T-cell (primary cell): ENCODE data around the gene TXNIP. TPM values are rescaled to one million over a fixed set of nuclear protein-coding genes. Genes with fewer than 3 reads are reported as not detected.

Source experiments
- ATAC-seq, 4 experiments: fragments of 200-7000 bp in 3 of 4; fragments of 150-1000 bp in 1 of 4; cut with Tn5 transposase; replicated peaks in 1 of 4; 1 replicate in 3 of 4; 2 replicates in 1 of 4; pipeline ENCODE4 v1.10.0; 2021; ENCODE audit warnings: moderate library complexity in 3 of 4, mild to moderate bottlenecking in 2 of 4, moderate number of reproducible peaks in 1 of 4
- CTCF ChIA-PET, 2 donors: fragments of 300-600 bp; sonication (Branson Sonifier 250); formaldehyde crosslinking; loops; one replicate each; lab custom pipeline; 2022; ENCODE audit warnings: antibody characterized with exemption in 2 of 2; lab: Charles Lee
- POLR2A ChIA-PET, 2 donors: fragments of 300-600 bp; sonication (Branson Sonifier 250); formaldehyde crosslinking; loops; one replicate each; lab custom pipeline; 2022; ENCODE audit warnings: antibody characterized with exemption in 2 of 2; lab: Charles Lee
- DNase-seq, 35 experiments: peaks; one replicate each; pipeline versions ENCODE4 v3.0.0 to v3.0.0-alpha.2; 2013 to 2023
- H3K27ac ChIP-seq: one replicate; pipeline ENCODE4 v1.5.1; 2013; ENCODE audit warnings: low read length
- H3K27me3 ChIP-seq, 2 experiments: replicated peaks in 1 of 2; 1 replicate in 1 of 2; 2 replicates in 1 of 2; pipeline versions ENCODE4 v1.6.1 to v1.7.0; 2013; ENCODE audit warnings: low read length in 1 of 2, mixed read lengths in 1 of 2; ENCODE audit not compliant: control insufficient read depth in 2 of 2, insufficient read depth in 2 of 2; ENCODE audit errors: extremely low read depth in 1 of 2
- H3K36me3 ChIP-seq, 2 donors: 1 replicate in 1 of 2; 2 replicates in 1 of 2; pipeline versions ENCODE4 v1.6.1 to v1.7.0; 2013; ENCODE audit warnings: low read length in 1 of 2; ENCODE audit not compliant: control insufficient read depth in 2 of 2, insufficient read depth in 1 of 2; ENCODE audit errors: extremely low read depth in 1 of 2
- H3K4me1 ChIP-seq, 2 experiments: 1 replicate in 1 of 2; 2 replicates in 1 of 2; pipeline versions ENCODE4 v1.6.1 to v1.7.0; 2013; ENCODE audit warnings: low read length in 2 of 2, mixed read lengths in 1 of 2; ENCODE audit not compliant: insufficient read depth in 2 of 2, control insufficient read depth in 1 of 2; ENCODE audit errors: extremely low read depth in 1 of 2
- H3K4me3 ChIP-seq, 2 donors: 1 replicate in 1 of 2; 2 replicates in 1 of 2; pipeline versions ENCODE4 v1.5.1 to v1.7.0; 2013; ENCODE audit warnings: mild to moderate bottlenecking in 2 of 2, low read length in 1 of 2, moderate library complexity in 1 of 2; ENCODE audit not compliant: control insufficient read depth in 1 of 2; ENCODE audit errors: extremely low read depth in 1 of 2
- H3K9me3 ChIP-seq: 2 replicates; pipeline ENCODE4 v1.7.0; 2013
- H3K27ac Mint-ChIP-seq, 2 donors: one replicate each; pipeline ENCODE4 v1.8.0; 2020 to 2021; ENCODE audit warnings: mild to moderate bottlenecking in 2 of 2, mixed read lengths in 2 of 2
- H3K27me3 Mint-ChIP-seq, 2 donors: one replicate each; pipeline ENCODE4 v1.8.0; 2021 to 2022; ENCODE audit warnings: mixed read lengths in 2 of 2
- H3K36me3 Mint-ChIP-seq: one replicate; pipeline ENCODE4 v1.8.0; 2021; ENCODE audit warnings: mixed read lengths
- H3K4me1 Mint-ChIP-seq, 3 donors: one replicate each; pipeline ENCODE4 v1.8.0; 2020 to 2022; ENCODE audit warnings: mixed read lengths in 3 of 3, mild to moderate bottlenecking in 1 of 3
- H3K4me3 Mint-ChIP-seq, 3 donors: one replicate each; pipeline ENCODE4 v1.8.0; 2020 to 2022; ENCODE audit warnings: mild to moderate bottlenecking in 3 of 3, mixed read lengths in 3 of 3, moderate library complexity in 3 of 3
- H3K9me3 Mint-ChIP-seq, 3 donors: one replicate each; pipeline ENCODE4 v1.8.0; 2020 to 2022; ENCODE audit warnings: mixed read lengths in 3 of 3
- WGBS: methylation state at CpG from one replicate; pipeline ENCODE4 v1.1.5; 2013; ENCODE audit warnings: missing lambda C conversion rate; ENCODE audit not compliant: insufficient coverage; 5-methylcytosine and 5-hydroxymethylcytosine counted together
- total RNA-seq, 35 experiments: library from RNA in 6 of 35; stranded (reverse) in 6 of 35; fragments of 120-200 nt in 1 of 35; gene quantifications; one replicate each; pipeline versions ENCODE4 v1.2.1 to v1.2.4 and lab custom pipeline; 2013 to 2026

TXNIP gene
- total RNA-seq (1,000 to 10,000 TPM in 1 of 5 donors, 100 to 1,000 TPM in 4; 721 to 2,117 (median 773) TPM), total RNA-seq (lab: John Stamatoyannopoulos, UW) (80.2 to 2,410 (median 1,047) reads per million in 29 experiments)
- 2,976 TPM for total RNA-seq (2013)

- Histone ChIP-seq H3K27ac (peak within 1 kb of the TSS; percentile 82), H3K27me3 (no peaks in the 10 kb centered on the region), H3K4me3 (peak within 1 kb of the TSS; percentile 83 to 100), H3K36me3 (peaks cover 8 to 36% of the 10 kb centered on the region in 2 donors), H3K4me1 (peaks cover 47 to 50% of the 10 kb centered on the region in 2 experiments), H3K9me3 (no peaks in the 10 kb centered on the region)
- ChIA-PET POLR2A (interaction anchor here (0.5 to 2.5 kb wide), 15 partner anchors 9 to 715 kb away, joined by 3 to 15 read pairs (median 4); partner anchors contain the start of genes ANKRD34A (in 2 of the 2), POLR3GL (in 2 of the 2), LIX1L (in 1 of the 2) and RNF115 (in 1 of the 2)), CTCF (interaction anchor here in 1 of 2 donors (1.0 to 9.6 kb wide), 6 partner anchors 10 to 151 kb away, joined by 3 to 93 read pairs (median 4); partner anchors contain the start of gene NUDT17)
- peak; percentile 82 to 86 (median 82) for ATAC-seq
- Mint-ChIP-seq H3K36me3 (peaks cover 47% of the 10 kb centered on the region), H3K27ac (peak within 1 kb of the TSS; percentile 98 to 99), H3K4me1 (peaks cover 65 to 71% (median 69%) of the 10 kb centered on the region in 3 donors), H3K27me3 (no peaks in the 10 kb centered on the region), H3K9me3 (no peaks in the 10 kb centered on the region), H3K4me3 (peak within 1 kb of the TSS; percentile 96 to 98 (median 98))
- peak; percentile 77 to 99 (median 94) for DNase-seq
- WGBS = 0% methylated on average over 18 of the region's 30 CpGs
Observed at GRCh38 chr1:145996433-145997015, at the start of gene TXNIP. Gene TXNIP (minus strand): TSS chr1:145996579. CDS start chr1:145996266, 313 bp downstream.

- no peaks in the 10 kb centered on the region for H3K36me3 Mint-ChIP-seq
- no peak overlapping the region for H3K27ac ChIP-seq
- CTCF ChIA-PET = interaction anchor here (0.6 to 2.3 kb wide), 3 partner anchors 9 to 146 kb away, joined by 3 to 7 read pairs (median 6); no protein-coding TSS in a partner anchor
- H3K4me1 ChIP-seq = peaks cover 7 to 32% of the 10 kb centered on the region in 2 experiments
- peak overlapping the region in 2 of 3 donors; percentile 18 to 96 for H3K4me3 Mint-ChIP-seq
- H3K27me3 ChIP-seq = no peaks in the 10 kb centered on the region
- peaks cover 28 to 45% (median 35%) of the 10 kb centered on the region in 3 donors for H3K4me1 Mint-ChIP-seq
- no peak overlapping the region for H3K4me3 ChIP-seq
- H3K36me3 ChIP-seq = no peaks in the 10 kb centered on the region
- no peaks in the 10 kb centered on the region for H3K9me3 ChIP-seq
- peaks cover 0 to 6% of the 10 kb centered on the region in 2 donors for H3K27me3 Mint-ChIP-seq
- ATAC-seq (no peak), DNase-seq (no peak)
- peak overlapping the region in 1 of 2 donors; percentile 82 for H3K27ac Mint-ChIP-seq
- no peaks in the 10 kb centered on the region for H3K9me3 Mint-ChIP-seq
- POLR2A ChIA-PET = interaction anchor here in 1 of 2 donors (0.7 kb wide), 1 partner anchor 168 kb away, joined by 4 read pairs; no protein-coding TSS in a partner anchor
- 77% methylated on average over 9 of the region's 9 CpGs for WGBS
Observed at GRCh38 chr1:146039844-146040194, 43.4 kb upstream of the TXNIP start.

GRCh38 chr1:146036965-146037646 is 40.7 kb upstream of the TXNIP start:
- Histone ChIP-seq H3K27me3 (no peaks in the 10 kb centered on the region), H3K4me1 (peaks cover 7 to 32% of the 10 kb centered on the region in 2 experiments), H3K27ac (peak overlapping the region; percentile 68), H3K9me3 (no peaks in the 10 kb centered on the region), H3K36me3 (no peaks in the 10 kb centered on the region), H3K4me3 (peak overlapping the region; percentile 80 to 91)
- POLR2A ChIA-PET = interaction anchor here (0.6 to 1.8 kb wide), 4 partner anchors 14 to 117 kb away, joined by 3 to 13 read pairs (median 6); no protein-coding TSS in a partner anchor
- H3K4me3 Mint-ChIP-seq = peak overlapping the region; percentile 96
- 0% methylated on average over 6 of the region's 21 CpGs for WGBS
- peaks cover 0 to 6% of the 10 kb centered on the region in 2 donors for H3K27me3 Mint-ChIP-seq
- no peaks in the 10 kb centered on the region for H3K36me3 Mint-ChIP-seq
- DNase-seq (peak; percentile 45 to 83 (median 65)), ATAC-seq (peak; percentile 61 to 75 (median 74))
- no peaks in the 10 kb centered on the region for H3K9me3 Mint-ChIP-seq
- H3K4me1 Mint-ChIP-seq = peaks cover 32 to 45% (median 39%) of the 10 kb centered on the region in 3 donors
- CTCF ChIA-PET = interaction anchor here (0.6 to 3.3 kb wide), 9 partner anchors 8 to 184 kb away, joined by 3 to 15 read pairs (median 4); partner anchors contain the start of genes ANKRD34A (in 1 of the 2), LIX1L (in 1 of the 2), POLR3GL (in 1 of the 2) and TXNIP (in 1 of the 2)
- H3K27ac Mint-ChIP-seq = peak overlapping the region; percentile 97

- ATAC-seq (no peak), DNase-seq (no peak)
- Mint-ChIP-seq H3K4me1 (peaks cover 32 to 45% (median 39%) of the 10 kb centered on the region in 3 donors), H3K4me3 (peak overlapping the region; percentile 96), H3K27ac (peak overlapping the region; percentile 97), H3K27me3 (peaks cover 0 to 6% of the 10 kb centered on the region in 2 donors), H3K36me3 (no peaks in the 10 kb centered on the region), H3K9me3 (no peaks in the 10 kb centered on the region)
- POLR2A ChIA-PET = no interaction called here
- Histone ChIP-seq H3K9me3 (no peaks in the 10 kb centered on the region), H3K27me3 (no peaks in the 10 kb centered on the region), H3K27ac (peak overlapping the region; percentile 68), H3K4me1 (peaks cover 7 to 32% of the 10 kb centered on the region in 2 experiments), H3K36me3 (no peaks in the 10 kb centered on the region), H3K4me3 (peak overlapping the region; percentile 80 to 91)
- no CpG with 5 or more reads among the region's 10 CpGs for WGBS
- CTCF ChIA-PET = interaction anchor here (0.8 to 3.3 kb wide), 7 partner anchors 12 to 109 kb away, joined by 3 to 15 read pairs (median 3); partner anchors contain the start of genes ANKRD34A (in 1 of the 2), LIX1L (in 1 of the 2), POLR3GL (in 1 of the 2) and RBM8A (in 1 of the 2)
Observed at GRCh38 chr1:146036241-146036964, 40.0 kb upstream of the TXNIP start.

GRCh38 chr1:146035048-146035423 is 38.7 kb upstream of the TXNIP start:
- Histone ChIP-seq H3K36me3 (no peaks in the 10 kb centered on the region), H3K9me3 (no peaks in the 10 kb centered on the region), H3K4me1 (peaks cover 7 to 32% of the 10 kb centered on the region in 2 experiments), H3K4me3 (peak overlapping the region in 1 of 2 donors; percentile 80), H3K27ac (no peak overlapping the region), H3K27me3 (peaks cover 0 to 5% of the 10 kb centered on the region in 2 experiments)
- POLR2A ChIA-PET = interaction anchor here (0.6 to 1.0 kb wide), 3 partner anchors 65 to 122 kb away, joined by 3 to 4 read pairs (median 4); no protein-coding TSS in a partner anchor
- H3K4me1 Mint-ChIP-seq = peaks cover 32 to 45% (median 39%) of the 10 kb centered on the region in 3 donors
- H3K27ac Mint-ChIP-seq = peak overlapping the region; percentile 87 to 96
- ATAC-seq = no peak
- CTCF ChIA-PET = interaction anchor here in 1 of 2 donors (1.0 to 3.3 kb wide), 3 partner anchors 16 to 70 kb away, joined by 3 to 15 read pairs (median 3); partner anchors contain the start of genes ANKRD34A and POLR3GL
- peak overlapping the region; percentile 80 to 96 (median 96) for H3K4me3 Mint-ChIP-seq
- no CpG with 5 or more reads among the region's 6 CpGs for WGBS
- DNase-seq = no peak
- H3K9me3 Mint-ChIP-seq = no peaks in the 10 kb centered on the region
- peaks cover 0 to 12% of the 10 kb centered on the region in 2 donors for H3K27me3 Mint-ChIP-seq
- H3K36me3 Mint-ChIP-seq = no peaks in the 10 kb centered on the region
